GM20431 (cell line): ENCODE measurements around the gene KLHL21.
"Not testable (repeated sequence)": the region's sequence is repeated elsewhere in the genome, so short reads cannot be mapped to it uniquely, and the experiment has no call there.

ENCODE experiments used
- in situ Hi-C: fragments of 300-500 bp; cut with MseI, MboI; formaldehyde crosslinking; loops from one replicate; pipeline ENCODE4 v1.15.0; 2020; ENCODE audit warnings: low sequenced_read_pairs; ENCODE audit not compliant: unreplicated experiment

The KLHL21 gene

DNA sequence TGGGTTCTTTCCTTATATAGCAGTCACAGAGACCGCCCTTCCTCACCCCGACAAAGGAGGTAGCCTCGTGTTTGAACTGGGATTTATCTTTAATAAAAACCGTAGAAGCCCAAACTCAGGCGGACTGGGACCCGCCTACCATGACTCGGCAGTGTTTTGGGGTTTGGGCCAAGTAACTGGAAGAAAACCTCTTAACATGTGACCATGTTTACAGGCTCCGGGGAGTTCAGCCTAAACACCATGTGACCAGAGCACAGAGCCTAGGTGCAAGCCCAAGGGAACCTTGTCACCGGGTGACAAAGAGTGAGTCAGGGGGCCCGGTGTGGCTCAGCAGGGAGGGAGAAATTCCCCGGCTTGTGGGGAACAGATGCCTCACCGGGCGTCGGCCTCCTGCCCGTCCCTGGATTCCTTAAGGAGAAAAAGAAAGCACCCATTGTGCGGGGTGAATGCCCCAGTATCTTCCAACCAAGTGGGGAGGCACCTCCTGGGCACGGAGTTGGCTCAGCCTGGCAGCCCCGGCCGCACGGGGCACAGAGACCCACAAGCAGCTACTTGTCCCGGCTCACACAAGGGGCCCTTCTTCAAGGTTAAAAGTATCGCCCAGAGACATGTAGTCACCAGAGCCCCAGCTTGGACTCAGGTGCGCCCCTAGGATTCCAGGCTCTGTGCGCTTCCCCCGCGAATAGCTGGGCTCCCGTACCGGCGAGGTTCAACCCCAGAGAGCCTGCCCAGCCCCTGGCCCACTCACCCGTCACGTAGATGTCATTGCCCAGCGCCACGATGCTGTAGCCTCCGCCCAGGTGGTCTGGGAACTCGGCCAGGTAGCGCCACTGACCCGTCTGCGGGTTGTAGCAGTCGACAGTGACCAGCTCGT, 1.4 kb downstream of the KLHL21 start:
- in situ Hi-C loops: no loop called here

DNA sequence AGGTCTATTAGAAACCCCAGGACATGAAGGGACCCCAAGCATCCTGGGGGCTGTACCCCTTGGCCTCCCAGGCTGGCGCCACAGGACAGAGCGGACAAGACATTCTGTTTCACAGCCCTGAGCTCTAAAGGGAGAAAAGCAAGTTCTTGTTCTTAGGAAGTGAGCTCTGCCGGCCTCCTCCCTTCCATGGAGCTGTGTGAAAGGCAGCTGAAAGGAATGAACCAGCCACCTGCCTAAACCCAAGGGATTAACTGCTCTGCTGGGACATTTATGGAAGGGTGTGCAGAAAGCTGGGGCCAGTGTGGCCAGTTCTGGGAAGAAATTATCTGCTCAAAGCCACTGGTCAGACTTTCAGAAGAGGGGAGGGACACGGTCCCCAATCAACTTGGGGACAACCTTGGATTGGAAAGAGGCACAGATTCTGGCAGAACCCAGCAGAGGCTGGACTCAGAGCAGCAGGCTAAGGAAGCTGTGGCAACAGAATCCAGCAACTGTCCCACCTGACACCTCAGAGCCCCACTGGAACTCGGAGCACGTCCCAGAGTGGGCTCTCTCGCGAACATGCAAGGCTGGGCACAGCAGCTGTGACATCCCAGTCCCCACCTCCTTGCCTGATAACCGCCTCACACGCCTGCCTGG, 2.1 kb downstream of the KLHL21 start:
- in situ Hi-C loops: no loop called here

DNA sequence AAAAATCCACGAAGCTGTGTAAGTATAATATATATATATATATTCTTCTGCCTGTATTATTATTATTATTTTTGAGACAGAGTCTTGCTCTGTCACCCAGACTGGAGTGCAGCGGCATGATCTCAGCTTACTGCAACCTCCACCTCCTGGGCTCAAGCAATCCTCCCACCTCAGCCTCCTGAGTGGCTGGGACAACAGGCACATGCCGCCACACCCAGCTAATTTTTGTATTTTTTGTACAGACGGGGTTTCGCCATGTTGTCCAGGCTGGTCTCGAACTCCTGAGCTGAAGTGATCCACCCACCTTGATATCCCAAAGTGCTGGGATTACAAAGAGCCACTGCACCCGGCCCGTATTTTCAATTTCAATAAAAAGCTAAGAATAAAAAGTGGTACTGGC, 2.7 kb downstream of the KLHL21 start:
- in situ Hi-C loops: not testable (repeated sequence)

DNA sequence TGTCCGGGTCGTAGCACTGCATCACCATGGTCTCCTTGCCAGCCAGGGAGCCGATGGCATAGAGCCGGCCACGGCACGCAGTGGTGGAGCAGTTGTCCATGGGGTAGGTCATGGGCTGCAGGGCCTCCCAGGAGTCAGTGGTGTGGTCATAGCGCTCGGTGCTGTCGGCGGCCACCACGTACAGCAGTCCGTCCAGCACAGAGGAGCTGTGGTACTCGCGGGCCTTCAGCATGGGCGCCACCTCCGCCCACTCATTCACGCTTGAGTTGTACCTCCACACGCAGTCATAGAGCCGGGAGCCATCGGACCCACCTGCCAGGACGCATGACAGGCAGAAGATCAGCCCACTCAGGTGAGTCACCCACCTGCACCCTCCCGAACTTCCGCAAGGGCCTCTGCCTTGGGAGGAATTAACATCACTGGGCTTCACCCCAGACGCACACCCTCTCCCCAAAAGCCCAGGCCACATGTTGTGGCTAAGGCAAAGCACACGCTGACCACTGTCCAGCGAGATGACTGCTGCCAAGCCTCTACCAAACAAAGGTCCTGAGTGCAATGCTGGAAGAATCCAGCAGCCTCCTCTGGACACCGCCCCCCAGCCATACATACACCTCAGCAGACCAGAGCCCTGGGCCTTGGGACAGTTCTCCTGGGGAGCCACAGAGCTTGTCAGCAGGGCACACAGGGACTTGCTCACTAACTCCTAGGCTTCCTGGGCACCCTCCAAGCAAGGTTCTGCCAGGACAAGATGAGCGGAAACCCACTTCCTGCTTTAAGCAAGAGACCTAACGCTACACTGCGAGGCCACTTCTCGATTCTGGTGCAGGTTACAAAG, 3.3 kb downstream of the KLHL21 start:
- in situ Hi-C loops: no loop called here

DNA sequence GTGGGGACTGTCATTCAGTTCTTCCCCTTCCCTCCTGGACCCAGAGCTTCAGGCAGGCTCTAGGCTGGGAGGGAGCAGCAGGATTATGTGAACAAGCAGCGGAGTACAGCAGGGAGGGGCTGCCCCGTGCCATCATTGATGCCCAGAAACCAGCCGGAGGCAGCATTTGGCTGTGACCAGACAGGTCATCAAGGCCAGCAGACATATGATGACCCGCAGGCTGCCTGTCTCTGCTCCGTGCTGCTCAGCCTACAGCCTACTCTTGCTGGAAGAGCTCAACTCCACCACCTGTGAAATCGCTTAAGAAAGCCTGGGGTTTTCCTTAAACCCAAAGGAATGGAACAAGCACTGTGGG, 4.9 kb downstream of the KLHL21 start:
- in situ Hi-C loops: no loop called here

DNA sequence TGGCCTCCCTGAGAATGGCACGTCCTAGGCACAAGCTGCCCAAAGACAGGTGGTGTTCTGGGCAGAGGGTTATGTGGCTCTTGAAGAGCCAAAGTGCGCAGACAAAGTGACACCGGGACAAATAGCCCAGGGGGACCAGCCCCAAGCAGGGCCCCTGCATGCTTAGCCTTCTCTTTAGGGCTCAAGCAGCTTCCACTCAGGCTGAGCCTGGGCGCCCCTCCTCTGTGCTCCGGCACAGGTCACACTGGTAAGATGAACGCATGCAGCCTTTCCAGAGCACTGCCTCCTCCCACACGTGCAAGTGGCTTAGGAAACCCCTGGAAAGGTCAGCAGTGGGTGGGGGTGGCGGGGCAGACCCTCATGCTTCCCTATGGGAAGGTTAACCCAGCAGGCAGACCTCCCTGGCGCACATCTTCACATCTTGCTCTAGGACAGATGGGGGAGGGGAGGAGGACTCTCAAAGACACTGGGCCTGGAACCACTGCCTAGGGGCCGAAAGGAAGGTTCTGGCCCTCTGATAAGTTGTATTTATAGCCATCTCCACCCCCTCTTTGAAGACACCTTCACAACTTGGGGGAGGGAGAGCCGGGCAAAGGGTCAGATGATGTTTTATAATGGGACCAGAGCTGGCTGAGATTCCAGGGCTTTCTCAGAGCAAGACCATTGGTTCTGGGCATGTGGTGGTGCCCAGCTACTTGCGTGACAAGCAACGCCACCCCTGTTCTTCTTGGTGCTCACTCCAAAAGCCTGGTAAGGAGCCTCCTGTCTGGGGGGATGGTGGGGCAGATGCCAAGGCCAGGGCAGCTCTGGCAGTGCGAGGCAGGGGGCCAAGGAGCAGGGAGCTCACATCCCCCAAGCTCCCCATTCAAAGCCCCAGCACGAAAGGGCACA, 5.5 kb downstream of the KLHL21 start:
- in situ Hi-C loops: no loop called here

DNA sequence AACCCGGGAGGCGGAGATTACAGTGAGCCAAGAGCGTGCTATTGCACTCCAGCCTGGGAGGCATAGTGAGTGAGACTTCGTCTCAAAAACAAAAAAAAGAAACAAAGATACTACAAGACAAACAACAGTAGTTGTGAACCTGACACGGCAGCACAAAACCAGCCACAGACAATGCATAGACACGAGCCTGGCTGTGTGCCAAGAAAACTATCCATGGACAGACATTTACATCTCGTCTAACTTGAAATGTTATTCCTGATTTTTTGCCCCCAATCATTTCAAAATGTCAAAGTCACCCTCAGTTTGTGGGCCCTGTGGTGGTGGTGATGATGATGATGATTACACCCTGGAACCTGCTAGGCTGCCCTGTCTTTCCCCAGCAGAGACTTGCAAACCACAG, 6.3 kb downstream of the KLHL21 start:
- in situ Hi-C loops: no loop called here

DNA sequence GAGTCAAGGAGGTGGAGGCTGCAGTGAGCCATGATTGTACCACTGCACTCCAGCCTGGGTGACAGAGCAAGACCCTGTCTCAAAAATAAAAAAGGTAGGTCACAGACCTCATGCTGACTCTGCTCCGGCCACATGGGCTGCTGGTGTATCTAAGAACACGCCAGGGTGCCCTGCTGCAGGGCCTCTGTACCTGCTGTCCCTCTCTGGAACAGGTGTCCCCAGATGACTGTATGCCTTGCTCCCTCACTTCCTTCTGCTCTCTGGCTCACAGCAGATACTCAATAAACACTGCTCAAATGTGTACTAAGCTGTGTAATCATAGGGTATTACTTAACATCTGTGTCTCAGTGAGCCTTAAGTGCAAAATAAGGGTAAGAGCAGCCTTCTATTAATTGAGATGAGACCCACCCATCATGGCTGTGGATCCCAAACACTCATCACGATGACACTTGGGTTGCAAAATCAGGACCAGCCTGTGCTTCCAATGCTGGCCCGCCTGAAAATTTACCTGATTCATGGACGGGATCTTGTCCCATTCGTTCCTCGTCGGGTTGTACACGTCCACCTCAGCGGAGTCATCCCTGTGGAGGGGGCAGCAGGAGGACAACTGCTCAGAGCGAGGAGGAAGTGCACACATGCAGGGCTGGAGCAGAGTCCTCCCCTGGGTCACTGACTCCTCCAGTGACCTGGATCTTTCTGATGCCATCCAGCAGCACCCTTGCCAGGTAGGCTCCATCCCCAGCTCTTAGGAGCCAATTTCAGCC, 7.5 kb downstream of the KLHL21 start:
- in situ Hi-C loops: no loop called here

DNA sequence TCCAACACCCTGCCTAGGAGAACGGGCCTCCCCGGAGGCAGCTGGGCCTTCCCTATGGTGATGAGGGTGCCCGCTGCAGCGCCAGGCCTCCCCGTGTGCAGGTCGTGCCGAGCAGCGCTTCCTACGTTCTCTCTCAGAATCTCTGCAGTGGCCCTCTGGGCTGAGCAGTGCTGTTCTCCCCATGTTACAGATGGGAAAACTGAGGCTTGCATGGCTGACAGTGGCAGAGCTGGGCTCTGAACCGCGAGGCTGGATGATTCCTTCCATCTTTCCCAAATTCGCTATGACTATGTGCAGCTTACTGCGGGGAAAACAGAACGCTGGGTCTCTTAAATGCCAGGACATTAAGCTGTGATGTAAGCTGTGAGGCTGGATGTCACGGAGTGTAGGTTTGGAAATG, 8.9 kb downstream of the KLHL21 start:
- in situ Hi-C loops: no loop called here

DNA sequence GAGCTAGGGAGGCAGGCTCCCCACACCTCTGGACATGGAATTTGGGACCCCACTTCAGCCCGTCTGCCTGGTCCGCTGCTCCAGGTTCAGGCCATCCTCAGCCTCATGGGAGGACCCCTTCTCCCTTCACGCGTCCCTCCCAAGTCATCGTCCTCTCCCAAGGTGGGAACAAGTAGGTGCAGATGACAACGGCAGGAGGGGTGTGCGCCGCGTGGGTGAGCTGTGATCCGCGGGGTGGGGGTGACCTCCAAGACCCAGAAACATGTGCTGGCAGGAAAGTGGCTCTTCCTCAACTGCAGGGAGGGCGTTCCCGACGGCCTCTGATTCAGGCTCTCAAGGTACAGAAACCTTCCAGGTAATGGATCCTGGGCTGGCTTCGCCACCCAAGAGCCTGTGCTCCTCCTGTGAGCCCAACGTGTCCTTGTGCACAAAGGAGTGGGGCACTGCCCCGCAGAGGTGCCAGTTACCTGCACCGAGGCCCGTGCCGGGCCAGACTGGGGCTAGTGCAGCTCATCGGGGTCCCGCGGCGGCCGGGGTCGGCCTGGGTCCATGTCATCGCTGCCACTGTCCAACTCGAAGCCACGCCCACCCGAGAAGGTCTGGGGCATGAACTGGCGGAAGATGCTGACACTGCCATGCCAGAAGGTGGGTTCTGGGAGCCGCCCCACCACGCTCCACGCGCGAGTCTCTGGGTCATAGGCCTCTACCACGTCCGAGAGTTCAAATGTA, 9.6 kb downstream of the KLHL21 start:
- in situ Hi-C loops: no loop called here

DNA sequence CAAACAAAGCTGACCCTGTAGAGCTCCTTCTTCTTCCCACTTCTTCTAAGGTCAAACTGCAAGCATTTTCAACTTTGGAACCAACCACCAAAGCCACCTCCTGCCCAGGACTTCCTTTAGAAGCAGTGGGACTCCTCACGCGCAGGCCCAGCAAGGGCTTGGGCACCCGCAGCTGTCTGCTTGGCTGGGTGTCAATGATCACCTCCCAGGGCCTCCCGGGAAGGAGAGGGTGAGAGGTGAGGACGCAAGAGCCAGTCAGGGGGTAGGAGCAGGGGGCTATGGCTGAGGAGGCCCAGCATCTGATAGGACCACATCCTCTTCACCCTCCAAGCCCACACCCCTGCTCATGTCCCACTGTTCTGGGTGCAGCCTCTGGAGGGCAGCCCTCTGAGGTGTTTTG, 10.2 kb downstream of the KLHL21 start:
- in situ Hi-C loops: no loop called here

DNA sequence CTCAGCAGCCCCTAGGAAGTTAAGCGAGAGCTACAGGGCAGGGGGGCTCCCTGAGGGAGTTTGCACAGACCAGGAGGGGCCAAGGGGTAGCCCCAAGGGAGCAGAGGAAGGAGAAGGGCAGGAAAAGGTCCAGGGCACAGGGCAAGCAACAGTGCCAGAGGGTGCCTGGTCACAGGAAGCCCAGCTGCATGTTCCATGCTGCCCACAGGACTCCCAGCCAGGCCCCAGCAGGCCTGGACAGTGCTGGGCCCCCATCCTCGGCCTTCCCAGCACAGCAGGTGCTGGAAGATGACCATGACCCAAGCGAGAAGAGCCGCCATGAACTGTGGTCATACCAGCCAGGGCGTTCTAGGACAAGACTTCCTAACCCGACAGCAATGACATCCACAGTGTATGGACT, 11.0 kb downstream of the KLHL21 start:
- in situ Hi-C loops: no loop called here

DNA sequence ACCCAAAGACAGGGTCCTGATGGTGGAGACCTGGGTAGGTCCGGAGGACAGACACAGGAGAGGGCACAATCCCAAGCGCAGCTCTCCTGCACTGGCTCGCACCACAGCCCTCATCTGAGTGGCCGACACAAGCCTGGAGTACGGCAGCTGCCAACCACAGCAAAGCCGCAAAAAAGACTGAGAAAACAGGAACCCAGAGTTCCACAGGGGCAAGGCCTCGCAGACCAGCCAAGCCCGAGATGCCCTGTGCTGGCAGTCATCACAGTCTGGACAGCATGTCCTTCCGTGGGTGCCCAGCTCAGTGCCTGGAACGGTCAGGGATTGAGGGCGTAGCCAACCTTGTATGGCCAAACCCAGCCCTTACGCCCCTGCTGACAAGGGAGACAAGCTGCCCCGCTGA, 11.4 kb downstream of the KLHL21 start:
- in situ Hi-C loops: no loop called here

DNA sequence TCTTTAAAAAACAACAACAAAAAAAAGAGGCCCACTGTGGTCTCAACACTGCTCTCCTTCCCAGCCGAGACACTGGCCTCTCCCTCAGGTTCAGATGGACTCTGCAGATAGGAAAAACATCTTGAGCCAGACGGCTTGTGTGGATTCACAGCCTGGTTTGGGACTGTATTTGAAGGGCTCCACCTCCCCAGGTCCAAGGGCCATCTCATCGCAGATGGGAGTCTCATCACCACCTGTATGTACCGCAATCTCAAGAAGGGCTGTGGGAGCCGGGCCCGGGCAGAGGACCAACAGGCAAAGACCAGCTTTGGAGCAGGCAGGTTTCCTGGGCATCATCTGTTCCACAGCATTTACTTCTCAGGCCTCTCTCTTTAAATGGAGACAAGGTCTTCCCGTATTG, 12.6 kb downstream of the KLHL21 start:
- in situ Hi-C loops: no loop called here

DNA sequence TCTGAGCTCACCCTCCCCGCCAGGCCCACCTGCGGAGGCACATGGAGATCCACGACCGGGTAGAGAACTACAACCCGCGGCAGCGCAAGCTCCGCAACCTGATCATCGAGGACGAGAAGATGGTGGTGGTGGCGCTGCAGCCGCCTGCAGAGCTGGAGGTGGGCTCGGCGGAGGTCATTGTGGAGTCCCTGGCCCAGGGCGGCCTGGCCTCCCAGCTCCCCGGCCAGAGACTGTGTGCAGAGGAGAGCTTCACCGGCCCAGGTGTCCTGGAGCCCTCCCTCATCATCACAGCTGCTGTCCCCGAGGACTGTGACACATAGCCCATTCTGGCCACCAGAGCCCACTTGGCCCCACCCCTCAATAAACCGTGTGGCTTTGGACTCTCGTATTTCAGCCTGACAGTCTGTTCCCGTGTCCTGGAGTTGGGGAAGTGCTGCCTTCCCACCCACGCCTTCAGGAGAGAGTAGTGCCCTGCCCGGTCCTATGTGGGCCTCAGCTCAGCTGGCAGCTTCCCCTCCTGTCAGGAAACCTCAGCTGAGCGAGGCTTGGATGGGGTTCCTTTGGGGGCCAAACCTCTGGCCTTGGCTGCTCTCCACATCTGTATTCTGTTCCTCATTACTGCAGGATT, 13.7 kb downstream of the KLHL21 start:
- in situ Hi-C loops: no loop called here

DNA sequence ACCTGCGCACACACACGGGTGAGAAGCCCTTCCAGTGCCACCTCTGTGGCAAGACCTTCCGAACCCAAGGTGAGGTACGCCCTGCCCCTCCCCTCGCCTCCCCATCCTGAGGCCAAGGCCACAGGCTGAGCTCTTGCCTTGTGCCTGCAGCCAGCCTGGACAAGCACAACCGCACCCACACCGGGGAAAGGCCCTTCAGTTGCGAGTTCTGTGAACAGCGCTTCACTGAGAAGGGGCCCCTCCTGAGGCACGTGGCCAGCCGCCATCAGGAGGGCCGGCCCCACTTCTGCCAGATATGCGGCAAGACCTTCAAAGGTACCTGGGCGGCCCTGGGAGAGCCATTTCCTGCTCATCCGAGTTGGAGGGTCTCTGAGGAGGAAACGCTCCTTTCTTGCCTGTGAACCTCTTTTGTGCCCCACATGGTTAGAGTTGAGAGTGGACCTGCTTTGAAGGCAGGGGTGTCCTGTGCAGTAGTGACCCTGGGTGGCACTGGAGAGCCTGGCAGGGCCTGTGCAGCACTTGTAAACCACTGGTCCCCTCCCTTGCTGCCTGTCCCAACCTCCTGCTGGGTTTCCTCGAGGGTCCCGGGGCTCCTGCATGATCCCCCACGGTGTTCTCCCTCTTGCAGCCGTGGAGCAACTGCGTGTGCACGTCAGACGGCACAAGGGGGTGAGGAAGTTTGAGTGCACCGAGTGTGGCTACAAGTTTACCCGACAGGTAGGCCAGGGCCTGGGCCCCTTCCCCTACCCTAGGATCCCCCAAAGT, 14.4 kb downstream of the KLHL21 start:
- in situ Hi-C loops: no loop called here

DNA sequence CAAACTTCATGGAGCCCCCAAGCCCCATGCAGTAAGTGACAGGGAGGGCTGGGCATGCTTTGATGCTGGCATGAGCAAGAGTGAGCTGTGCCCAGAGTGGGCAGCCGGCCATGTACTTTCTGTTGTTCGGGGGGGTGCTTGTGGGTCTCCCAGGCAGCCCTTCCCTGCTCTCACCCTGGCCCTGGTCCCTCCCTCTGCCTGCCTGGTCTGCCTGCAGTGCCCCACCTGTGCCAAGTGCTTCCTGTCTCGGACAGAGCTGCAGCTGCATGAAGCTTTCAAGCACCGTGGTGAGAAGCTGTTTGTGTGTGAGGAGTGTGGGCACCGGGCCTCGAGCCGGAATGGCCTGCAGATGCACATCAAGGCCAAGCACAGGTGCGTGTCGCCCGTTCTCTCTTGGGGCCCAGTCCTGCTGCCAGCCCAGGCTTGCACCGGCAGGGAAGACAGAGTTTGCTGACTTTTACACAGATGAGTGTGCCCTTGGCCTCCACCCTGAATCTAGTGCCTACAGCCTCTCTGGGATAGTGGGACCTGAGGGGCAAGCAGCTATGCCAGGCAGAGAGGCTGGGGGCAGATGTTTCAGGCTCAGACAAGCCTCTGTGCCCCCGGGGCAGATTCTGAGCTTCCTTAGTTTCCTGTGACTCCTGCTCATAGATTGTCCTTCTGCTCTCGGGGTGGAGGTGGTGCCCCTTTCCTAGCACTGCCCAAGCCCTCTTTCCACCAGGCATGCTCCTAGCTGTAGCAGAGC, 15.2 kb downstream of the KLHL21 start:
- in situ Hi-C loops: no loop called here
